HUDEP-2 (cell line): Measurements from ENCODE around the gene DPP6.

Experiments used
- DNase-seq, 76 experiments: peaks; one replicate each; lab custom pipeline; 2025; ENCODE audit not compliant: unreplicated experiment in 76 of 76; lab: John Stamatoyannopoulos, UW

The DPP6 gene

DNA sequence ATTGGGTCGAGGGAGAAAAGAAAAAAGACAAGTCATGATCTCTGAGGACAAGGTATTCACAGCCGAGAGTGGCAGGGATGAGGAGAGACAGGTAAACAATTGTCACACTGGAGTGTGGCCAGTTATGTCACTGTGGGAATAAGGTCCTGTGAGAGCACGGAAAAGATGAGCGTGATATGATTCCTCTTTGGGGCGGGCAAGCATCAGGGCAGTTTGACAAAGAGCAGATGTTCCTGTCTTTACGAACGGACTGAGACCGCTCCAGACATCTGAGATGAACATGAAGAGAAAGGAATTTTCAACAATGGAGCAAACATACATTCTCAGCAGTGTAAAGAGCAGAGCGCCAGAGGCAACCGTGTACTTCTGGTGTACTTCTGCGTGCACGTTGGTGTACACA is 278.1 kb downstream of the DPP6 start:
- DNase-seq, result no peak

- no peak for DNase-seq
These were observed 280.8 kb downstream of the DPP6 start for GRCh38 chr7:154332811-154333580.

DNA sequence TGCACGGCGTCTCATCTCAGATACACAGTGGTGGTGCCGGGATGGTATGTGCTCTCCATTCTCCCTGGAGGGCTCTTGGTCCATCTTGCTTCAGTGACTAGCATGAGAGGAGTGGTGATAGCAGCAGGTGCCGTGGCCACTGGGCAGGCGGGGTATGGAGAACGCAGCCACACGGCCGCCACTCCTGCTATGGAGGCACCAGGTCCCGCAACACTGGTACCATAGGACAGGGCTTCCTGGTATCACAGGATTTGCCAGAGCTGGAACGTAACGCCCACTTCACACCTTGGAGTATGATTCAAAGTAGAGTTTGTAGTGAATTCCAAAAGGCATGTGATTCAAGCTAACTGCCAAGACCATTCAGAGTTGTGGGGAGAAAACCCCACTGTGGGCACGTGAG is 284.1 kb downstream of the DPP6 start:
- no peak for DNase-seq

DNA sequence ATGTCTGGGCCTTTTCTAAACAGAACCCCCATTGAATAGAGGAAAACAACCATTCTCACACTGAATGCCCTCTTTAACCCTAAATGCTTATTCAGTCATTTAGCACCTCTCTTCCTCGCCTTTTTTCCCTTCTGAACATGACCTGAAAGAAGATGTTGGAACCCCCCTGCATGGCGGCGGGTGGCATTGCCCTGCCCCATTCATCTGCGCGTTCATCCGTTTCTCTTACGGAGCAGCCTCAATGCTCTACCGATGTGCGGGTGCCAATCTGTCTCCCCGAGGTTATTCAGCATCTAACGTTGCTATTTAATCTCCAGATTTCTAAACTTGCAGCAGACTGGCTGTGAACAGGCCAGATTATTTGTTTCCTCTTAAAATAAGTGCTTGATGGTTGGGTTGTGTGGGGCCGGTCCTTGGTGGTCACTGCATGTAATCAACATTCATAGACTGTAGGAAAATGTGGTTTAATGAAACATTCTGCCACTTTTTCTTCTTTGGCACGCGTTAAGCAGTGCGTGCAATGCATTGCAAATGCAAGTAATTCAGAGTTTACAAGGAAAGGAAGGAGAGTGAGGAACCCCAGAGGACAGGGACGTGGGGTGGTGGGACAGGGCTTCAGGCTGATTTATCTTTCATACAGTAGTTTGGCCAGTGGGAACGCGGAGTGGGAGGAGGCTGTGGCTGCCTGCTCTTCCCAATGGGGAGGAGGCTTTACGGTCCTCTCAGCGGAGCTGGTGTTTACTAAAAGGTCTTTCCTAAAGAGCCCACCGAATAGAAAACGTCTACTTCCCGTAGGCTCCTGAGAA is 286.7 kb downstream of the DPP6 start:
- no peak for DNase-seq

GRCh38 chr7:154342971-154343633 is 290.9 kb downstream of the DPP6 start:
- no peak for DNase-seq

- DNase-seq, result no peak
These were observed 291.7 kb downstream of the DPP6 start for GRCh38 chr7:154343778-154344412.

GRCh38 chr7:154345093-154345492 is 292.9 kb downstream of the DPP6 start:
- no peak for DNase-seq

- no peak for DNase-seq
These were observed 295.6 kb downstream of the DPP6 start for GRCh38 chr7:154347700-154348266.

GRCh38 chr7:154350892-154351291 is 298.7 kb downstream of the DPP6 start:
- DNase-seq, result no peak

GRCh38 chr7:154353355-154353767 is 301.2 kb downstream of the DPP6 start:
- no peak for DNase-seq

- DNase-seq, result no peak
These were observed 312.0 kb downstream of the DPP6 start for GRCh38 chr7:154364170-154364569.

GRCh38 chr7:154371424-154371823 is 319.2 kb downstream of the DPP6 start:
- DNase-seq, result no peak

- no peak for DNase-seq
These were observed 319.9 kb downstream of the DPP6 start for GRCh38 chr7:154372011-154372601.

- no peak for DNase-seq
These were observed 321.8 kb downstream of the DPP6 start for GRCh38 chr7:154373956-154374355.

DNA sequence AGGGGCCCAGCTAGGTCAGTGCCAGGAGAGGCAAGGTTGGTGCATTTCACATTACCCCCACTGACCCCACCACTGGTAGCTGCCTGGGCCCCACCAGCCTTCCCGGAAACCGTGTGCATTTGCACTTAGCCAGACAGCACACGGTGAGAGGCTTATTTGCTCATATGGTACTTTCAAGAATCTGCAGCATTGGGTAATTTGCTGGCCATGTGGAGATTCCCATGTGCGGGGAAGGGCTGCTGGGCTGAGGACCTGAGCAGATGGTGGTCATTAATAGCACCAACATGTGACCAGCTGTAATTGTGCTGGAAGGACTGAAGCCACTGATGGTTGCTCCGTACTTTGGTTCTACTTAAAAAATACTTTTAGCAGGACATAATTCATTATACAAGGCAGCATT is 323.8 kb downstream of the DPP6 start:
- DNase-seq, result no peak

GRCh38 chr7:154380771-154381170 is 328.6 kb downstream of the DPP6 start:
- no peak for DNase-seq

- DNase-seq, result no peak
These were observed 330.8 kb downstream of the DPP6 start for GRCh38 chr7:154383045-154383444.

DNA sequence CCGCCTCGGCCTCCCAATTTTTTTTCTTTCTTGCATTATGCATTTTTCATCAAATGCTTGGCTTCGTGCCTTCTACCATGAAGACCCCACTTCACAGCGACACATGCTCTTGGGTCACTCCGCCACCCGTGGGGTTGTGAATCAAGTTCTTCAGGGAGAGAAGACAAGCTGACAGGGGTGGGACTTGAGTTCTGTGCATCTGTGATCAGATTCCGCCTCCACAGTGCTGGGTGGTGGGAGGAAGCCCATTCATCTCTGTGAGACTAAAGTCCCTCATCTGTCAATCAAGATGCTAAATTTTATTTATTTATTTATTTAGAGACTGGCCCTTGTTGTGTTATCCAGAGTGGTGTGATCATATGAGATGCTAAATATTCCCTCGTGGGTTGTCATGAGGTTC is 333.0 kb downstream of the DPP6 start:
- no peak for DNase-seq

DNA sequence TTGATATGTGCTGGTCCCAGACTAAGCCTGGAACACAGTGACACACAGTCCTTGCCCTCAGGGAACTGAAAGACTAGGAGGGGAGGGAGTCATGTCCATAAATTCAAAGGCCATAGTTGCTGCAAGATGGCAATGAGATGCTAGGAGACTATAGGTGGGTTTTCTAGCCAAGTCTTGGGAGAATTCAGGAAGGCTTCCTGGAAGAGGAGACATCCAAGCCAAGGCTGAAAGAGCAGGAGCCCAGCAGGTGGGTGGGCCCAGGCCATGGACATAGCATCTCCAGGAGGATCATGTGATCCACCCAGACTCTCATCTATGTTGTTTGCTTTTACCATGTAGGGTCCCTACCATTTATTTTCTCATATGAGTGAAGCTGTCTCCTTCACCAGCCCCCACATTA is 335.1 kb downstream of the DPP6 start:
- no peak for DNase-seq

- no peak for DNase-seq
These were observed 336.2 kb downstream of the DPP6 start for GRCh38 chr7:154388412-154388811.
